ENCODE measurements around the gene NRK. TPM values are rescaled to one million over a fixed set of nuclear protein-coding genes. Genes with fewer than 3 reads are reported as not detected.
A peak's percentile ranks its signal among the peaks of the same experiment; 100 is the strongest.
"Not testable (repeated sequence)": the region's sequence is repeated elsewhere in the genome, so short reads cannot be mapped to it uniquely, and the experiment has no call there.

The NRK gene
- total RNA-seq, 1 donor from 2014 or later = 0.26 TPM

- Mint-ChIP-seq H3K27me3 (ENCODE audit: low read depth) (peaks cover 21% of the 10 kb centered on the region), H3K4me1 (no peaks in the 10 kb centered on the region), H3K9me3 (peaks cover 10% of the 10 kb centered on the region), H3K36me3 (ENCODE audit: low read depth) (no peaks in the 10 kb centered on the region), H3K4me3 (no peak overlapping the region), H3K27ac (ENCODE audit: unreplicated experiment) (no peak overlapping the region)
- DNase-seq (ENCODE audit: low read depth, low spot score) = no peak
- no peak for TF ChIP-seq CTCF (conservative IDR thresholded peaks at IDR 0.05)
These were observed 147.1 kb downstream of the NRK start for GRCh38 chrX:105969487-105969886.

- no peak for DNase-seq (ENCODE audit: low read depth, low spot score)
- TF ChIP-seq CTCF (conservative IDR thresholded peaks at IDR 0.05) = no peak
- Mint-ChIP-seq H3K27me3 (ENCODE audit: low read depth) (peaks cover 21% of the 10 kb centered on the region), H3K4me3 (no peak overlapping the region), H3K4me1 (no peaks in the 10 kb centered on the region), H3K27ac (ENCODE audit: unreplicated experiment) (no peak overlapping the region), H3K36me3 (ENCODE audit: low read depth) (no peaks in the 10 kb centered on the region), H3K9me3 (peaks cover 18% of the 10 kb centered on the region)
These were observed 150.5 kb downstream of the NRK start for GRCh38 chrX:105972690-105973386.

- Mint-ChIP-seq H3K36me3 (ENCODE audit: low read depth) (no peaks in the 10 kb centered on the region), H3K27me3 (ENCODE audit: low read depth) (peaks cover 21% of the 10 kb centered on the region), H3K9me3 (peaks cover 18% of the 10 kb centered on the region), H3K4me3 (no peak overlapping the region), H3K4me1 (no peaks in the 10 kb centered on the region), H3K27ac (ENCODE audit: unreplicated experiment) (no peak overlapping the region)
- no peak for TF ChIP-seq CTCF (conservative IDR thresholded peaks at IDR 0.05)
- DNase-seq (ENCODE audit: low read depth, low spot score) = no peak
These were observed 151.0 kb downstream of the NRK start for GRCh38 chrX:105973387-105973739.

- Mint-ChIP-seq H3K27me3 (ENCODE audit: low read depth) (peaks cover 21% of the 10 kb centered on the region), H3K27ac (ENCODE audit: unreplicated experiment) (no peak overlapping the region), H3K36me3 (ENCODE audit: low read depth) (no peaks in the 10 kb centered on the region), H3K9me3 (peaks cover 22% of the 10 kb centered on the region), H3K4me3 (no peak overlapping the region), H3K4me1 (no peaks in the 10 kb centered on the region)
- TF ChIP-seq CTCF (conservative IDR thresholded peaks at IDR 0.05) = peak; percentile 55
- DNase-seq (ENCODE audit: low read depth, low spot score) = no peak
These were observed 153.0 kb downstream of the NRK start for GRCh38 chrX:105975382-105975781.

- Mint-ChIP-seq H3K9me3 (peaks cover 21% of the 10 kb centered on the region), H3K27ac (ENCODE audit: unreplicated experiment) (no peak overlapping the region), H3K4me1 (no peaks in the 10 kb centered on the region), H3K36me3 (ENCODE audit: low read depth) (no peaks in the 10 kb centered on the region), H3K4me3 (no peak overlapping the region), H3K27me3 (ENCODE audit: low read depth) (no peaks in the 10 kb centered on the region)
- TF ChIP-seq CTCF (conservative IDR thresholded peaks at IDR 0.05) = no peak
- DNase-seq (ENCODE audit: low read depth, low spot score) = no peak
These were observed 159.6 kb downstream of the NRK start for GRCh38 chrX:105981772-105982485.

- not testable (repeated sequence) for H3K27ac Mint-ChIP-seq (ENCODE audit: unreplicated experiment); H3K27me3 Mint-ChIP-seq (ENCODE audit: low read depth); H3K4me1 Mint-ChIP-seq; H3K36me3 Mint-ChIP-seq (ENCODE audit: low read depth); DNase-seq (ENCODE audit: low read depth, low spot score); H3K4me3 Mint-ChIP-seq
- H3K9me3 Mint-ChIP-seq = peaks cover 14% of the 10 kb centered on the region
These were observed 166.1 kb downstream of the NRK start for GRCh38 chrX:105988487-105988886.
